Measurements from ENCODE around the gene HMMR. TPM values are rescaled to one million over a fixed set of nuclear protein-coding genes. Genes with fewer than 3 reads are reported as not detected.
"Not testable (repeated sequence)": the region's sequence is repeated elsewhere in the genome, so short reads cannot be mapped to it uniquely, and the experiment has no call there.

Gene HMMR, protein sequence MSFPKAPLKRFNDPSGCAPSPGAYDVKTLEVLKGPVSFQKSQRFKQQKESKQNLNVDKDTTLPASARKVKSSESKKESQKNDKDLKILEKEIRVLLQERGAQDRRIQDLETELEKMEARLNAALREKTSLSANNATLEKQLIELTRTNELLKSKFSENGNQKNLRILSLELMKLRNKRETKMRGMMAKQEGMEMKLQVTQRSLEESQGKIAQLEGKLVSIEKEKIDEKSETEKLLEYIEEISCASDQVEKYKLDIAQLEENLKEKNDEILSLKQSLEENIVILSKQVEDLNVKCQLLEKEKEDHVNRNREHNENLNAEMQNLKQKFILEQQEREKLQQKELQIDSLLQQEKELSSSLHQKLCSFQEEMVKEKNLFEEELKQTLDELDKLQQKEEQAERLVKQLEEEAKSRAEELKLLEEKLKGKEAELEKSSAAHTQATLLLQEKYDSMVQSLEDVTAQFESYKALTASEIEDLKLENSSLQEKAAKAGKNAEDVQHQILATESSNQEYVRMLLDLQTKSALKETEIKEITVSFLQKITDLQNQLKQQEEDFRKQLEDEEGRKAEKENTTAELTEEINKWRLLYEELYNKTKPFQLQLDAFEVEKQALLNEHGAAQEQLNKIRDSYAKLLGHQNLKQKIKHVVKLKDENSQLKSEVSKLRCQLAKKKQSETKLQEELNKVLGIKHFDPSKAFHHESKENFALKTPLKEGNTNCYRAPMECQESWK
- polyA plus RNA-seq, result 1 to 10 TPM; 2.1 to 4.1 TPM

DNA sequence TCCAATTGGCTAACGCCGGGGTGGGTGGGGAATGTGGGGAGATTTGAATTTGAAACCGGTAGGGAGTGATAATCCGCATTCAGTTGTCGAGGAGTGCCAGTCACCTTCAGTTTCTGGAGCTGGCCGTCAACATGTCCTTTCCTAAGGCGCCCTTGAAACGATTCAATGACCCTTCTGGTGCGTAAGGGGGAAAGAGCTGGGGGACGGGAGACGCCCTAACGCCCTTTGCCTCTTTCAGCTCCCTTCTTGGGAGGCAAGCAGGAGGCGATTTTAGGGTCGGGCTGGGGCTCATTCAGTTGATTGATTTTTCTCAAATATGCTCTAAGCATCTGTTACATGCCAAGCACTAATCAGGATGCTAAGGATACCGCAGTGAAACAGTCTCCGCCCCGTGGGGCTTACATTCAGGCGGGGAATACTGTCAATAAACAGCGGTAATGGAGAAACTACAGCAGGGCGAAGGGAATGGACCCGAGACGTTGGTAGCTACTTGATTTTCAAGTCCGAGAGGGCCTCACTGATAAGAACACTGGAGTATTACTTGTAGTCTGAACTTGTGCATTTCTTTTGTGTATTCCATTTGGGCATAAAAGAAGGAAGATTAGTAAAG, at the start of gene HMMR:
Gene HMMR (plus strand): TSS at position 71 of the 610 bp plus-strand sequence. CDS start 61 bp downstream, at position 132.
- Histone ChIP-seq H3K27me3 (ENCODE audit: control insufficient read depth in 1 of 2, insufficient read depth in 2 of 2, low read length in 2 of 2) (no peaks in the 10 kb centered on the region), H3K4me3 (ENCODE audit: low read depth in 1 of 2, low read length in 2 of 2) (peak within 1 kb of the TSS; percentile 87 to 92), H3K27ac (ENCODE audit: low read depth in 2 of 2, low read length in 1 of 2) (peak within 1 kb of the TSS; percentile 97 to 99), H3K36me3 (ENCODE audit: control insufficient read depth in 2 of 2, insufficient read depth in 2 of 2, low read length in 1 of 2) (no peaks in the 10 kb centered on the region), H3K4me1 (ENCODE audit: control insufficient read depth in 2 of 2, insufficient read depth in 2 of 2, low read length in 1 of 2) (no peaks in the 10 kb centered on the region), H3K9me3 (ENCODE audit: control insufficient read depth in 2 of 2, insufficient read depth in 1 of 2, low read depth in 1 of 2, low read length in 1 of 2) (no peaks in the 10 kb centered on the region)
- 0% methylated on average over 23 of the region's 23 CpGs for WGBS, 2 donors

DNA sequence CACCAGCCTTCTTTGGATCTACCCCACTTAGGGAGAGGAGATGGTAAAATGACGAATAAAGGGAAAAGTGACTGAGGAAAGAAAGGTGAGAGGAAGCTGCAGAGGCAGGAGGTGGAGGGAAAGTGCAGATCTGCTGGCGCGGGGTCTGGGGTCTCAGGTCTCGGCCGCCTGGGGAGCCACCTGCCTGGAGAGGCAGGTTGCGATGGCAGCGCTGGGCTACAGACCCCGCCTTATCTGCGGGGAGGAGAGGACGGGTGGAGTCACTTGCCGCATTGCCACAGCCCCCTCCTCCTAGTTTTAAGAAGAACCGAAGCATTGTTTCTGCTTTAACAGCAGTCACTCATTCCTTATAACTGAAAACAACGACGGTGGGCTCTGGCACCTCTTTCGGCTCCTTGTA, 44.8 kb upstream of the HMMR start:
- not testable (repeated sequence) for H3K36me3 ChIP-seq (ENCODE audit: control insufficient read depth in 2 of 2, insufficient read depth in 2 of 2, low read length in 1 of 2); H3K4me1 ChIP-seq (ENCODE audit: control insufficient read depth in 2 of 2, insufficient read depth in 2 of 2, low read length in 1 of 2); H3K27ac ChIP-seq (ENCODE audit: low read depth in 2 of 2, low read length in 1 of 2); H3K27me3 ChIP-seq (ENCODE audit: control insufficient read depth in 1 of 2, insufficient read depth in 2 of 2, low read length in 2 of 2); H3K4me3 ChIP-seq (ENCODE audit: low read depth in 1 of 2, low read length in 2 of 2); H3K9me3 ChIP-seq (ENCODE audit: control insufficient read depth in 2 of 2, insufficient read depth in 1 of 2, low read depth in 1 of 2, low read length in 1 of 2)
- 32 to 45% methylated on average over 15 of the region's 15 CpGs for WGBS, 2 donors

DNA sequence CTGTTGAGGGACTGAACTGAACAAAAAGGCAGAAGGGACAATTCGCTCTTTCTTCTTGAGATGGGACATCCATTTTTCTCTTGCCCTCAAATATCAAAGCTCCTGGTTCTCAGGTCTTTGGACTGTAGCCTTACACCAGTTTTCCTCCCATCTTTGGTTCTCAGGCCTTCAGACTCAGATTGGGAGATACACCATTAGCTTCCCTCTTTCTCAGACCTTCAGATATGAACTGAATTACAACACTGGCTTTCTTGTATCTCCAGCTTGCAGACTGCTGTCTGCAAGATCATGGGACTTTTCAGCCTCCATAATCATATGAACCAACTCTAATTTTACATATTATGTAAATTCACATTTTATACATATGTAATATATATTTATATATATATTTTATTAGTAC, 35.6 kb upstream of the HMMR start:
- H3K4me1 ChIP-seq (ENCODE audit: control insufficient read depth in 2 of 2, insufficient read depth in 2 of 2, low read length in 1 of 2), result no peaks in the 10 kb centered on the region
- no peaks in the 10 kb centered on the region for H3K27me3 ChIP-seq (ENCODE audit: control insufficient read depth in 1 of 2, insufficient read depth in 2 of 2, low read length in 2 of 2)
- H3K9me3 ChIP-seq (ENCODE audit: control insufficient read depth in 2 of 2, insufficient read depth in 1 of 2, low read depth in 1 of 2, low read length in 1 of 2), result no peaks in the 10 kb centered on the region
- no peak overlapping the region for H3K4me3 ChIP-seq (ENCODE audit: low read depth in 1 of 2, low read length in 2 of 2)
- 92 to 100% methylated on average over 1 of the region's 1 CpG for WGBS, 2 donors
- H3K27ac ChIP-seq (ENCODE audit: low read depth in 2 of 2, low read length in 1 of 2), result no peak overlapping the region
- H3K36me3 ChIP-seq (ENCODE audit: control insufficient read depth in 2 of 2, insufficient read depth in 2 of 2, low read length in 1 of 2), result no peaks in the 10 kb centered on the region

DNA sequence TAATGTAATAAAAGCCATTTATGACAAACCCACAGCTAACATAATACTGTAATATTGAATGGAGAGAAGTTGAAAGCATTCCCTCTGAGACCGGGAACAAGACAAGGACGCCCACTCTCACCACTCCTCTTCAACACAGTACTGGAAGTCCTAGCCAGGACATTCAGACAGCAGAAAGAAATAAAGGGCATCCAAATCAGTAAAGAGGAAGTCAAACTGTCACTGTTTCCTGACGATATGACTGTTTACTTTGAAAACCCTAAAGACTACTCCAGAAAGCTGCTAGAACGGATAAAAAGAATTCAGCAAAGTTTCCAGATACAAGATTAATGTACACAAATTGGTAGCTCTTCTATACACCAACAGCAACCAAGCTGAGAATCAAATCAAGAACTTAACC, 34.3 kb upstream of the HMMR start:
- not testable (repeated sequence) for H3K27me3 ChIP-seq (ENCODE audit: control insufficient read depth in 1 of 2, insufficient read depth in 2 of 2, low read length in 2 of 2); H3K4me1 ChIP-seq (ENCODE audit: control insufficient read depth in 2 of 2, insufficient read depth in 2 of 2, low read length in 1 of 2); H3K4me3 ChIP-seq (ENCODE audit: low read depth in 1 of 2, low read length in 2 of 2); H3K27ac ChIP-seq (ENCODE audit: low read depth in 2 of 2, low read length in 1 of 2); H3K36me3 ChIP-seq (ENCODE audit: control insufficient read depth in 2 of 2, insufficient read depth in 2 of 2, low read length in 1 of 2); H3K9me3 ChIP-seq (ENCODE audit: control insufficient read depth in 2 of 2, insufficient read depth in 1 of 2, low read depth in 1 of 2, low read length in 1 of 2)
- WGBS, 2 donors, result 63 to 64% methylated on average over 4 of the region's 4 CpGs

DNA sequence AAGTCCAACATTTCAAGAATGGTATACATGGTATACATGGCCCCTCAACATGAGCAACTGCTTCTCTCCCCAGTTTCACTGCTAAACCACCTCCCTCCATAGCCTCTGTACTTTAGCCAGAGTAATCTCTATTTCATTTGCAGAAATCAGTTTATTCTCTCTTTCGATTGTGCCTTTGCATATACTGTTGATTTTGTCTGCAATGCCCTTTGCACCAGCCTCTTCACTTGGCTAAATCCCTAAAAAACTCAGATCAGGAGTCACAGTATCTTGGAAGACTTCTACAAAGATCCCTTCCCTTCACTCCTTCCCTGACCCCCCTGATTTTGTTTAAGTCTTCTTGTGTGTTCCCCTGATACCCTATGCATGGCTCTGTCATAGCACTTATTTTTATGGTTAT, 27.9 kb upstream of the HMMR start:
- Histone ChIP-seq H3K27ac (ENCODE audit: low read depth in 2 of 2, low read length in 1 of 2) (no peak overlapping the region), H3K9me3 (ENCODE audit: control insufficient read depth in 2 of 2, insufficient read depth in 1 of 2, low read depth in 1 of 2, low read length in 1 of 2) (no peaks in the 10 kb centered on the region), H3K4me1 (ENCODE audit: control insufficient read depth in 2 of 2, insufficient read depth in 2 of 2, low read length in 1 of 2) (no peaks in the 10 kb centered on the region), H3K27me3 (ENCODE audit: control insufficient read depth in 1 of 2, insufficient read depth in 2 of 2, low read length in 2 of 2) (no peaks in the 10 kb centered on the region), H3K4me3 (ENCODE audit: low read depth in 1 of 2, low read length in 2 of 2) (no peak overlapping the region), H3K36me3 (ENCODE audit: control insufficient read depth in 2 of 2, insufficient read depth in 2 of 2, low read length in 1 of 2) (no peaks in the 10 kb centered on the region)
- WGBS, 2 donors, result 74 to 89% methylated on average over 1 of the region's 1 CpG

DNA sequence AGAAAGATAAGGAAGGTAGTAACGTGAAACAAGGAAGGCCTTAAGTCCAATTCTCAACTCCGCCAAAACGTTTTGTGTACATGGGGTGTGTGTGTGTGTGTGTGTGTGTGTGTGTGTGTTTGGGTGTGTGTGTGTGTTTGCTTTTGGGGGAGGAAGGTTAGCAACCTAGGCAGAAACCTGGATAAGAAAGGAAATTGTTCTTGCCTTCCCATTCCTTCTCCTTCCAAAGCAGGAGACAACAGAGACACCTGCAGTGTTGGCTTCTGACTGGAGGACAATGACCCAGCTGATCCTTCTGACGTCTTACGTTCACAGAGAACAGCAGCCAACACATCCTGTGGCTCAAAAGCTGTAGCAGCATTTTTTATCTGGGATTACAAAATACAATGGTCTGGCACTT, 27.2 kb upstream of the HMMR start:
- no peaks in the 10 kb centered on the region for H3K4me1 ChIP-seq (ENCODE audit: control insufficient read depth in 2 of 2, insufficient read depth in 2 of 2, low read length in 1 of 2)
- no peaks in the 10 kb centered on the region for H3K9me3 ChIP-seq (ENCODE audit: control insufficient read depth in 2 of 2, insufficient read depth in 1 of 2, low read depth in 1 of 2, low read length in 1 of 2)
- H3K4me3 ChIP-seq (ENCODE audit: low read depth in 1 of 2, low read length in 2 of 2), result no peak overlapping the region
- WGBS, 2 donors, result 46 to 66% methylated on average over 5 of the region's 5 CpGs
- H3K27me3 ChIP-seq (ENCODE audit: control insufficient read depth in 1 of 2, insufficient read depth in 2 of 2, low read length in 2 of 2), result no peaks in the 10 kb centered on the region
- no peak overlapping the region for H3K27ac ChIP-seq (ENCODE audit: low read depth in 2 of 2, low read length in 1 of 2)
- H3K36me3 ChIP-seq (ENCODE audit: control insufficient read depth in 2 of 2, insufficient read depth in 2 of 2, low read length in 1 of 2), result no peaks in the 10 kb centered on the region

DNA sequence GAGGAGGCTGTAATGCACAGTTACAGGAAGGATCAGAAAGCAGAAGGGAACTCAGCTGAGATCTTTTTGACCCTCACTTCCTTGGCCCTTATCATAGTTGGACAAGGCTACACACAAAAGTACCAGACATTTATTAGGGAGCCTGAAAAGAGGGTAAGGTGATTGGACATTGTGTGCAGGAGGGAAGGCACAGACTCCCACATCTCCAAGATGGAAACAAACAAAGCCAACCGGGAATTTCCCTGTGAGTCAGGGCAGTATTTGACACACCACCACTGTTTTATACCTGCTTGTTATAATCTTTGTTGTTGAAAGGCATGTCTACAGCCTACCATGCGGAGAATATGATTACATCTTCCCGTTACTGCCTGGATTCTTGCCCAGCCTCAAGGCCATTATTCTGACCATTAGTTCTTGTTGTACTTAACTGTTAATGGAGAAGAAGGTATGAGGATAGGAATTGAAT, 26.0 kb upstream of the HMMR start:
- H3K4me3 ChIP-seq (ENCODE audit: low read depth in 1 of 2, low read length in 2 of 2), result no peak overlapping the region
- H3K27me3 ChIP-seq (ENCODE audit: control insufficient read depth in 1 of 2, insufficient read depth in 2 of 2, low read length in 2 of 2), result no peaks in the 10 kb centered on the region
- H3K4me1 ChIP-seq (ENCODE audit: control insufficient read depth in 2 of 2, insufficient read depth in 2 of 2, low read length in 1 of 2), result no peaks in the 10 kb centered on the region
- H3K27ac ChIP-seq (ENCODE audit: low read depth in 2 of 2, low read length in 1 of 2), result no peak overlapping the region
- no peaks in the 10 kb centered on the region for H3K36me3 ChIP-seq (ENCODE audit: control insufficient read depth in 2 of 2, insufficient read depth in 2 of 2, low read length in 1 of 2)
- 22 to 23% methylated on average over 3 of the region's 3 CpGs for WGBS, 2 donors
- H3K9me3 ChIP-seq (ENCODE audit: control insufficient read depth in 2 of 2, insufficient read depth in 1 of 2, low read depth in 1 of 2, low read length in 1 of 2), result no peaks in the 10 kb centered on the region

DNA sequence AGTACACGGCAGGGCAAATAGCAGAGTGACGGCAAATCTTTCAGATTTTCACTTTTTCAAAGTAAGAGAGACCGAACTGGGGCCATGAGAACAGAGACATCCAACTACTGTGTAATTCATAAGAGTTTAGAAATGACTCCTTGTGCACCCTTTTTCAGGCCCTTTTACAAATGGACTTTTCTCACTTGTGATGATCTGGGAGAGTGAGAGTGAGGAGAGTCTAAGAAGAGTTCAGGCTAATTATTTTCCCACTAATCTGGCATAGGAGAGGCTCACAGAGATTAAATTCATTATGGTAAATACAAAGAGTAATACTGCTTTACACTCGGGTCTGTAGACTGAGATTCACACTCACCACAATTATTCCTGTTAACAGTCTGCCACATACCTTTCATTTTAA, 23.9 kb upstream of the HMMR start:
- no peaks in the 10 kb centered on the region for H3K9me3 ChIP-seq (ENCODE audit: control insufficient read depth in 2 of 2, insufficient read depth in 1 of 2, low read depth in 1 of 2, low read length in 1 of 2)
- 69 to 88% methylated on average over 4 of the region's 4 CpGs for WGBS, 2 donors
- H3K4me1 ChIP-seq (ENCODE audit: control insufficient read depth in 2 of 2, insufficient read depth in 2 of 2, low read length in 1 of 2), result no peaks in the 10 kb centered on the region
- no peaks in the 10 kb centered on the region for H3K36me3 ChIP-seq (ENCODE audit: control insufficient read depth in 2 of 2, insufficient read depth in 2 of 2, low read length in 1 of 2)
- H3K27me3 ChIP-seq (ENCODE audit: control insufficient read depth in 1 of 2, insufficient read depth in 2 of 2, low read length in 2 of 2), result no peaks in the 10 kb centered on the region
- H3K27ac ChIP-seq (ENCODE audit: low read depth in 2 of 2, low read length in 1 of 2), result no peak overlapping the region
- peak overlapping the region in 1 of 2 donors; percentile 100 for H3K4me3 ChIP-seq (ENCODE audit: low read depth in 1 of 2, low read length in 2 of 2)

DNA sequence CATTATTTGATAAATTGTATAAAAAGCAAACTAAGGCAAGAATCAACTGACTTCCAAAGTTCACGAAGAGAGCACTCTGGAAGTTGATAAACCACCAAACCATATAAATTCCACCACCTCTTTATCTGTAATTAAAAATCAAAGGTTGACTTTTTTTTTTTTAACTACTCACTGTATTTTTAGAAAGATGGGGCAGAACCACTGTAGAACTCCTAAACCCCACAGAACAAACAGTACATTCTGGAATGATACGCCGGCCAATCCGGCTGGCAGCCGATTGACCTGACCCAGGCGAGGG, 23.5 kb upstream of the HMMR start:
- WGBS, 2 donors, result 1 to 2% methylated on average over 6 of the region's 6 CpGs
- H3K4me3 ChIP-seq (ENCODE audit: low read depth in 1 of 2, low read length in 2 of 2), result peak overlapping the region; percentile 80 to 100
- H3K9me3 ChIP-seq (ENCODE audit: control insufficient read depth in 2 of 2, insufficient read depth in 1 of 2, low read depth in 1 of 2, low read length in 1 of 2), result no peaks in the 10 kb centered on the region
- H3K27ac ChIP-seq (ENCODE audit: low read depth in 2 of 2, low read length in 1 of 2), result peak overlapping the region; percentile 55 to 96
- no peaks in the 10 kb centered on the region for H3K27me3 ChIP-seq (ENCODE audit: control insufficient read depth in 1 of 2, insufficient read depth in 2 of 2, low read length in 2 of 2)
- H3K4me1 ChIP-seq (ENCODE audit: control insufficient read depth in 2 of 2, insufficient read depth in 2 of 2, low read length in 1 of 2), result no peaks in the 10 kb centered on the region
- H3K36me3 ChIP-seq (ENCODE audit: control insufficient read depth in 2 of 2, insufficient read depth in 2 of 2, low read length in 1 of 2), result no peaks in the 10 kb centered on the region

All from esophagus (tissue), 2 donors.